ENCODE measurements around the gene GALNT18. TPM values are rescaled to one million over a fixed set of nuclear protein-coding genes. Genes with fewer than 3 reads are reported as not detected.

Gene GALNT18
- total RNA-seq, 2 donors from 2014 or later: 29.4 to 105 TPM

GRCh38 chr11:11661326-11662040, 39.7 kb upstream of the GALNT18 start:
- H3K4me3 ChIP-seq: no peak overlapping the region
- 92% methylated on average over 9 of the region's 9 CpGs for WGBS
- intact Hi-C loops (cut with DNase I): no loop called here
- H3K27ac ChIP-seq: no peak overlapping the region
- H3K4me1 ChIP-seq (replicated peaks): no peaks in the 10 kb centered on the region
- no peaks in the 10 kb centered on the region for H3K36me3 ChIP-seq
- H3K27me3 ChIP-seq (replicated peaks; ENCODE audit: insufficient read depth): no peaks in the 10 kb centered on the region
- DNase-seq (ENCODE audit: low spot score): no peak
- H3K9me3 ChIP-seq: no peaks in the 10 kb centered on the region
- TF ChIP-seq POLR2AphosphoS5 (IDR thresholded peaks at IDR 0.05) (no peak), POLR2A (IDR thresholded peaks at IDR 0.05) (no peak), CTCF (IDR thresholded peaks at IDR 0.05) (no peak)

- Histone ChIP-seq H3K36me3 (no peaks in the 10 kb centered on the region), H3K4me3 (no peak overlapping the region), H3K27ac (no peak overlapping the region), H3K4me1 (replicated peaks) (no peaks in the 10 kb centered on the region), H3K9me3 (no peaks in the 10 kb centered on the region), H3K27me3 (replicated peaks; ENCODE audit: insufficient read depth) (no peaks in the 10 kb centered on the region)
- no peak for DNase-seq (ENCODE audit: low spot score)
- intact Hi-C loops (cut with DNase I): no loop called here
- WGBS: 71% methylated on average over 3 of the region's 3 CpGs
- TF ChIP-seq CTCF (IDR thresholded peaks at IDR 0.05): no peak
- no peak for TF ChIP-seq POLR2AphosphoS5 (IDR thresholded peaks at IDR 0.05)
- no peak for TF ChIP-seq POLR2A (IDR thresholded peaks at IDR 0.05)
Measured at GRCh38 chr11:11660363-11660740, 38.5 kb upstream of the GALNT18 start.

GRCh38 chr11:11659567-11660362, 38.0 kb upstream of the GALNT18 start:
- 84% methylated on average over 3 of the region's 3 CpGs for WGBS
- H3K36me3 ChIP-seq: no peaks in the 10 kb centered on the region
- DNase-seq (ENCODE audit: low spot score): no peak
- no peaks in the 10 kb centered on the region for H3K27me3 ChIP-seq (replicated peaks; ENCODE audit: insufficient read depth)
- H3K4me3 ChIP-seq: no peak overlapping the region
- H3K9me3 ChIP-seq: no peaks in the 10 kb centered on the region
- no peak for TF ChIP-seq POLR2A (IDR thresholded peaks at IDR 0.05)
- TF ChIP-seq POLR2AphosphoS5 (IDR thresholded peaks at IDR 0.05): no peak
- no peak for TF ChIP-seq CTCF (IDR thresholded peaks at IDR 0.05)
- intact Hi-C loops (cut with DNase I): no loop called here
- H3K4me1 ChIP-seq (replicated peaks): no peaks in the 10 kb centered on the region
- no peak overlapping the region for H3K27ac ChIP-seq

- Histone ChIP-seq H3K27ac (no peak overlapping the region), H3K4me1 (replicated peaks) (no peaks in the 10 kb centered on the region), H3K27me3 (replicated peaks; ENCODE audit: insufficient read depth) (no peaks in the 10 kb centered on the region), H3K36me3 (no peaks in the 10 kb centered on the region), H3K9me3 (no peaks in the 10 kb centered on the region), H3K4me3 (no peak overlapping the region)
- intact Hi-C loops (cut with DNase I): no loop called here
- no peak for DNase-seq (ENCODE audit: low spot score)
- WGBS: 56% methylated on average over 6 of the region's 6 CpGs
- TF ChIP-seq CTCF (IDR thresholded peaks at IDR 0.05): no peak
- no peak for TF ChIP-seq POLR2A (IDR thresholded peaks at IDR 0.05)
- TF ChIP-seq POLR2AphosphoS5 (IDR thresholded peaks at IDR 0.05): no peak
Measured at GRCh38 chr11:11657218-11657955, 35.6 kb upstream of the GALNT18 start.

All from prostate gland (tissue), 2 donors.